Measurements from ENCODE around the gene PMPCA.

PMPCA gene

GRCh38 chr9:136463578-136463977, 53.1 kb downstream of the PMPCA start:
- DNase-seq = no peak

- no peak for DNase-seq
Measured at GRCh38 chr9:136464241-136464640, 53.8 kb downstream of the PMPCA start.

GRCh38 chr9:136465500-136466154, 55.2 kb downstream of the PMPCA start:
- DNase-seq = no peak

GRCh38 chr9:136466155-136466541, 55.7 kb downstream of the PMPCA start:
- DNase-seq = no peak

- no peak for DNase-seq
Measured at GRCh38 chr9:136467766-136468165, 57.3 kb downstream of the PMPCA start.

- DNase-seq = no peak
Measured at GRCh38 chr9:136470356-136470755, 59.9 kb downstream of the PMPCA start.

- DNase-seq = no peak
Measured at GRCh38 chr9:136470792-136471469, 60.5 kb downstream of the PMPCA start.

- DNase-seq = no peak
Measured at GRCh38 chr9:136471802-136472487, 61.5 kb downstream of the PMPCA start.

- no peak for DNase-seq
Measured at GRCh38 chr9:136472640-136473353, 62.3 kb downstream of the PMPCA start.

- DNase-seq = no peak
Measured at GRCh38 chr9:136473354-136473721, 62.9 kb downstream of the PMPCA start.
